OCI-M1 (cell line): Measurements from ENCODE around the gene PRKAB1.
A peak's percentile ranks its signal among the peaks of the same experiment; 100 is the strongest.

Experiments
- DNase-seq: peaks from one replicate; lab custom pipeline; 2025; lab: John Stamatoyannopoulos, UW

Gene PRKAB1

GRCh38 chr12:119664642-119665041, 3.3 kb upstream of the PRKAB1 start:
- no peak for DNase-seq

- peak; percentile 98 for DNase-seq
These were observed 2.6 kb upstream of the PRKAB1 start for GRCh38 chr12:119665164-119665929.

GRCh38 chr12:119666226-119666795, 1.6 kb upstream of the PRKAB1 start:
- peak; percentile 58 for DNase-seq

GRCh38 chr12:119666900-119667576, 895 bp upstream of the PRKAB1 start:
- peak; percentile 41 for DNase-seq

- DNase-seq: no peak
These were observed 450 bp downstream of the PRKAB1 start for GRCh38 chr12:119668324-119668841.

- no peak for DNase-seq
These were observed 2.0 kb downstream of the PRKAB1 start for GRCh38 chr12:119669744-119670472.

- DNase-seq: peak; percentile 7
These were observed 3.1 kb downstream of the PRKAB1 start for GRCh38 chr12:119671070-119671469.

GRCh38 chr12:119672194-119672593, 4.3 kb downstream of the PRKAB1 start:
- DNase-seq: no peak

GRCh38 chr12:119673634-119674033, 5.7 kb downstream of the PRKAB1 start:
- DNase-seq: no peak

GRCh38 chr12:119674560-119674959, 6.6 kb downstream of the PRKAB1 start:
- no peak for DNase-seq

GRCh38 chr12:119676022-119676421, 8.1 kb downstream of the PRKAB1 start:
- no peak for DNase-seq

- no peak for DNase-seq
These were observed 8.6 kb downstream of the PRKAB1 start for GRCh38 chr12:119676573-119676972.

GRCh38 chr12:119678459-119678858, 10.5 kb downstream of the PRKAB1 start:
- DNase-seq: no peak

GRCh38 chr12:119679081-119679480, 11.1 kb downstream of the PRKAB1 start:
- DNase-seq: no peak

GRCh38 chr12:119679490-119679889, 11.6 kb downstream of the PRKAB1 start:
- no peak for DNase-seq

- no peak for DNase-seq
These were observed 13.2 kb downstream of the PRKAB1 start for GRCh38 chr12:119681111-119681510.

GRCh38 chr12:119681728-119682638, 14.1 kb downstream of the PRKAB1 start:
- no peak for DNase-seq

GRCh38 chr12:119682639-119683252, 14.8 kb downstream of the PRKAB1 start:
- DNase-seq: peak; percentile 88

- no peak for DNase-seq
These were observed 15.5 kb downstream of the PRKAB1 start for GRCh38 chr12:119683413-119683812.

- DNase-seq: no peak
These were observed 15.9 kb downstream of the PRKAB1 start for GRCh38 chr12:119683816-119684215.
